GM23338 (cell line): ENCODE measurements around the gene MACIR.

Experiments
- CREB1 ChIP-seq: fragments of 250-450 bp; sonication (Bioruptor Pico); IDR thresholded peaks from 2 replicates; pipeline ENCODE4 v1.5.0; 2020; ENCODE audit warnings: low read depth, mild to moderate bottlenecking, moderate library complexity
- EZH2 ChIP-seq: fragments of 200-600 bp; sonication (generic); IDR thresholded peaks from one replicate; pipeline ENCODE4 v1.8.0; 2017; ENCODE audit warnings: antibody characterized with exemption, mild to moderate bottlenecking, low read depth; ENCODE audit not compliant: unreplicated experiment
- JUNB ChIP-seq: IDR thresholded peaks from one replicate; pipeline ENCODE4 v1.6.1; 2016; ENCODE audit warnings: antibody characterized with exemption; ENCODE audit not compliant: unreplicated experiment
- NANOG ChIP-seq: IDR thresholded peaks from 2 replicates; pipeline ENCODE4 v1.6.1; 2016; ENCODE audit warnings: antibody characterized with exemption, borderline replicate concordance
- POLR2AphosphoS5 ChIP-seq: IDR thresholded peaks from 2 replicates; pipeline ENCODE4 v1.6.1; 2016; ENCODE audit warnings: antibody characterized with exemption, low read depth
- REST ChIP-seq: IDR thresholded peaks from one replicate; pipeline ENCODE4 v1.6.1; 2018; ENCODE audit warnings: antibody characterized with exemption; ENCODE audit not compliant: unreplicated experiment
- ZNF331 ChIP-seq: fragments of 250-450 bp; sonication (Bioruptor Pico); IDR thresholded peaks from 2 replicates; pipeline ENCODE4 v1.5.0; 2020; ENCODE audit warnings: low read depth, mild to moderate bottlenecking, moderate library complexity
- TF ChIP-seq, protein P1 (sequence below), 2 experiments: fragments of 200-600 bp in 1 of 2; sonication (generic) in 1 of 2; conservative IDR thresholded peaks; 2 replicates each; pipeline versions ENCODE4 v1.5.1 to v1.6.1; 2016 to 2017; ENCODE audit warnings: antibody characterized with exemption in 2 of 2, low read depth in 2 of 2, mild to moderate bottlenecking in 2 of 2, moderate library complexity in 1 of 2
- TF ChIP-seq, protein P2 (sequence below): fragments of 250-450 bp; sonication (Bioruptor Pico); IDR thresholded peaks from 2 replicates; pipeline ENCODE4 v1.5.0; 2020; ENCODE audit warnings: mild to moderate bottlenecking, moderate library complexity

DNA sequence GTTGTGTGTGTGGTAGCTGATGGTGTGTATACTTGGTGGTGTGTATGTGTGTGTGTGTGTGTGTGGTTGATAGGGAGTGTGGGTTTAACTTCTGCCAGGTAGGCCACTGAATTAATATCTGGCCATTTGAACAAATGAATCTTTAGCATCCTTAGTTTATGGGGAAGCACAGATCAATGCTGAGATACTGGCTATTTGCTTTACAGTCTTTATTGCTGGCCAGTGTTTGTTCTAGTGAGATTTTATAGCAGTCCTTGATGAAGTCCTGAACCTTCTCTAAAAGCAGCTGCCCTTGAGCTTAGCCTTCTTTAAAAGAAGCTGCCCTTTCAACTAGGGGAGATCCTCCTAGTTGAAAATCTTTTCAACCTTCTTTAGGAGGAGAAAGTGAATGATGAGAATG is 69.3 kb downstream of the MACIR start:
- no peak for TF ChIP-seq POLR2AphosphoS5
- TF ChIP-seq, protein P1, sequence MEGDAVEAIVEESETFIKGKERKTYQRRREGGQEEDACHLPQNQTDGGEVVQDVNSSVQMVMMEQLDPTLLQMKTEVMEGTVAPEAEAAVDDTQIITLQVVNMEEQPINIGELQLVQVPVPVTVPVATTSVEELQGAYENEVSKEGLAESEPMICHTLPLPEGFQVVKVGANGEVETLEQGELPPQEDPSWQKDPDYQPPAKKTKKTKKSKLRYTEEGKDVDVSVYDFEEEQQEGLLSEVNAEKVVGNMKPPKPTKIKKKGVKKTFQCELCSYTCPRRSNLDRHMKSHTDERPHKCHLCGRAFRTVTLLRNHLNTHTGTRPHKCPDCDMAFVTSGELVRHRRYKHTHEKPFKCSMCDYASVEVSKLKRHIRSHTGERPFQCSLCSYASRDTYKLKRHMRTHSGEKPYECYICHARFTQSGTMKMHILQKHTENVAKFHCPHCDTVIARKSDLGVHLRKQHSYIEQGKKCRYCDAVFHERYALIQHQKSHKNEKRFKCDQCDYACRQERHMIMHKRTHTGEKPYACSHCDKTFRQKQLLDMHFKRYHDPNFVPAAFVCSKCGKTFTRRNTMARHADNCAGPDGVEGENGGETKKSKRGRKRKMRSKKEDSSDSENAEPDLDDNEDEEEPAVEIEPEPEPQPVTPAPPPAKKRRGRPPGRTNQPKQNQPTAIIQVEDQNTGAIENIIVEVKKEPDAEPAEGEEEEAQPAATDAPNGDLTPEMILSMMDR (conservative IDR thresholded peaks at IDR 0.05; ENCODE audit: low read depth in 2 of 2): no peak
- TF ChIP-seq REST: no peak
- TF ChIP-seq EZH2: no peak
- TF ChIP-seq NANOG: no peak
- TF ChIP-seq, protein P2, sequence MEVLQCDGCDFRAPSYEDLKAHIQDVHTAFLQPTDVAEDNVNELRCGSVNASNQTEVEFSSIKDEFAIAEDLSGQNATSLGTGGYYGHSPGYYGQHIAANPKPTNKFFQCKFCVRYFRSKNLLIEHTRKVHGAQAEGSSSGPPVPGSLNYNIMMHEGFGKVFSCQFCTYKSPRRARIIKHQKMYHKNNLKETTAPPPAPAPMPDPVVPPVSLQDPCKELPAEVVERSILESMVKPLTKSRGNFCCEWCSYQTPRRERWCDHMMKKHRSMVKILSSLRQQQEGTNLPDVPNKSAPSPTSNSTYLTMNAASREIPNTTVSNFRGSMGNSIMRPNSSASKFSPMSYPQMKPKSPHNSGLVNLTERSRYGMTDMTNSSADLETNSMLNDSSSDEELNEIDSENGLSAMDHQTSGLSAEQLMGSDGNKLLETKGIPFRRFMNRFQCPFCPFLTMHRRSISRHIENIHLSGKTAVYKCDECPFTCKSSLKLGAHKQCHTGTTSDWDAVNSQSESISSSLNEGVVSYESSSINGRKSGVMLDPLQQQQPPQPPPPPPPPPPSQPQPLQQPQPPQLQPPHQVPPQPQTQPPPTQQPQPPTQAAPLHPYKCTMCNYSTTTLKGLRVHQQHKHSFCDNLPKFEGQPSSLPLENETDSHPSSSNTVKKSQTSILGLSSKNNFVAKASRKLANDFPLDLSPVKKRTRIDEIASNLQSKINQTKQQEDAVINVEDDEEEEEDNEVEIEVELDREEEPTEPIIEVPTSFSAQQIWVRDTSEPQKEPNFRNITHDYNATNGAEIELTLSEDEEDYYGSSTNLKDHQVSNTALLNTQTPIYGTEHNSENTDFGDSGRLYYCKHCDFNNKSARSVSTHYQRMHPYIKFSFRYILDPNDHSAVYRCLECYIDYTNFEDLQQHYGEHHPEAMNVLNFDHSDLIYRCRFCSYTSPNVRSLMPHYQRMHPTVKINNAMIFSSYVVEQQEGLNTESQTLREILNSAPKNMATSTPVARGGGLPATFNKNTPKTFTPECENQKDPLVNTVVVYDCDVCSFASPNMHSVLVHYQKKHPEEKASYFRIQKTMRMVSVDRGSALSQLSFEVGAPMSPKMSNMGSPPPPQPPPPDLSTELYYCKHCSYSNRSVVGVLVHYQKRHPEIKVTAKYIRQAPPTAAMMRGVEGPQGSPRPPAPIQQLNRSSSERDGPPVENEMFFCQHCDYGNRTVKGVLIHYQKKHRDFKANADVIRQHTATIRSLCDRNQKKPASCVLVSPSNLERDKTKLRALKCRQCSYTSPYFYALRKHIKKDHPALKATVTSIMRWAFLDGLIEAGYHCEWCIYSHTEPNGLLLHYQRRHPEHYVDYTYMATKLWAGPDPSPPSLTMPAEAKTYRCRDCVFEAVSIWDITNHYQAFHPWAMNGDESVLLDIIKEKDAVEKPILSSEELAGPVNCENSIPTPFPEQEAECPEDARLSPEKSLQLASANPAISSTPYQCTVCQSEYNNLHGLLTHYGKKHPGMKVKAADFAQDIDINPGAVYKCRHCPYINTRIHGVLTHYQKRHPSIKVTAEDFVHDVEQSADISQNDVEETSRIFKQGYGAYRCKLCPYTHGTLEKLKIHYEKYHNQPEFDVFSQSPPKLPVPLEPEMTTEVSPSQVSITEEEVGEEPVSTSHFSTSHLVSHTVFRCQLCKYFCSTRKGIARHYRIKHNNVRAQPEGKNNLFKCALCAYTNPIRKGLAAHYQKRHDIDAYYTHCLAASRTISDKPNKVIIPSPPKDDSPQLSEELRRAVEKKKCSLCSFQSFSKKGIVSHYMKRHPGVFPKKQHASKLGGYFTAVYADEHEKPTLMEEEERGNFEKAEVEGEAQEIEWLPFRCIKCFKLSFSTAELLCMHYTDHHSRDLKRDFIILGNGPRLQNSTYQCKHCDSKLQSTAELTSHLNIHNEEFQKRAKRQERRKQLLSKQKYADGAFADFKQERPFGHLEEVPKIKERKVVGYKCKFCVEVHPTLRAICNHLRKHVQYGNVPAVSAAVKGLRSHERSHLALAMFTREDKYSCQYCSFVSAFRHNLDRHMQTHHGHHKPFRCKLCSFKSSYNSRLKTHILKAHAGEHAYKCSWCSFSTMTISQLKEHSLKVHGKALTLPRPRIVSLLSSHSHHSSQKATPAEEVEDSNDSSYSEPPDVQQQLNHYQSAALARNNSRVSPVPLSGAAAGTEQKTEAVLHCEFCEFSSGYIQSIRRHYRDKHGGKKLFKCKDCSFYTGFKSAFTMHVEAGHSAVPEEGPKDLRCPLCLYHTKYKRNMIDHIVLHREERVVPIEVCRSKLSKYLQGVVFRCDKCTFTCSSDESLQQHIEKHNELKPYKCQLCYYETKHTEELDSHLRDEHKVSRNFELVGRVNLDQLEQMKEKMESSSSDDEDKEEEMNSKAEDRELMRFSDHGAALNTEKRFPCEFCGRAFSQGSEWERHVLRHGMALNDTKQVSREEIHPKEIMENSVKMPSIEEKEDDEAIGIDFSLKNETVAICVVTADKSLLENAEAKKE: no peak
- no peak for TF ChIP-seq CREB1 (CRISPR knock-in tag)
- no peak for TF ChIP-seq ZNF331 (CRISPR knock-in tag)
- TF ChIP-seq JUNB: no peak
